Measurements from ENCODE around the gene SH2D6. TPM values are rescaled to one million over a fixed set of nuclear protein-coding genes. Genes with fewer than 3 reads are reported as not detected.

The SH2D6 gene
- total and polyA plus RNA-seq, 12 donors = 0.06 to 0.72 (median 0.51) TPM; not detected in 9

- Histone ChIP-seq H3K27me3 (no peaks in the 10 kb centered on the region), H3K4me1 (peaks cover 19 to 63% (median 46%) of the 10 kb centered on the region in 9 donors), H3K27ac (peak overlapping the region in 9 of 10 donors; percentile 18 to 93 (median 58)), H3K9me3 (no peaks in the 10 kb centered on the region), H3K4me3 (no peak overlapping the region), H3K36me3 (no peaks in the 10 kb centered on the region)
- DNase-seq (no peak), ATAC-seq (no peak)
- intact Hi-C loops (cut with DNase I) = loop anchor here in 6 of 10 donors (5.0 kb wide), 2 partner anchors 68 to 103 kb away; partner anchors contain the start of gene MAT2A (in 4 of the 6)
- TF ChIP-seq CTCF (IDR thresholded peaks at IDR 0.05) = no peak
- 81% methylated on average over 7 to 8 of the region's 8 CpGs for WGBS, 2 donors
These were observed 16.2 kb downstream of the SH2D6 start for GRCh38 chr2:85434696-85435095.

- ATAC-seq = no peak
- 87 to 89% methylated on average over 21 of the region's 21 CpGs for WGBS, 2 donors
- H3K9me3 ChIP-seq = no peaks in the 10 kb centered on the region
- no peak for TF ChIP-seq CTCF (IDR thresholded peaks at IDR 0.05)
- no peaks in the 10 kb centered on the region for H3K36me3 ChIP-seq
- H3K27me3 ChIP-seq = no peaks in the 10 kb centered on the region
- no peak for DNase-seq
- intact Hi-C loops (cut with DNase I) = loop anchor here in 5 of 10 donors (5.0 kb wide), 2 partner anchors 67 to 102 kb away; partner anchors contain the start of gene MAT2A (in 4 of the 5)
- peaks cover 19 to 63% (median 46%) of the 10 kb centered on the region in 9 donors for H3K4me1 ChIP-seq
- no peak overlapping the region for H3K4me3 ChIP-seq
- peak overlapping the region in 9 of 10 donors; percentile 1 to 93 (median 52) for H3K27ac ChIP-seq
These were observed 16.9 kb downstream of the SH2D6 start for GRCh38 chr2:85435220-85435958.

DNA sequence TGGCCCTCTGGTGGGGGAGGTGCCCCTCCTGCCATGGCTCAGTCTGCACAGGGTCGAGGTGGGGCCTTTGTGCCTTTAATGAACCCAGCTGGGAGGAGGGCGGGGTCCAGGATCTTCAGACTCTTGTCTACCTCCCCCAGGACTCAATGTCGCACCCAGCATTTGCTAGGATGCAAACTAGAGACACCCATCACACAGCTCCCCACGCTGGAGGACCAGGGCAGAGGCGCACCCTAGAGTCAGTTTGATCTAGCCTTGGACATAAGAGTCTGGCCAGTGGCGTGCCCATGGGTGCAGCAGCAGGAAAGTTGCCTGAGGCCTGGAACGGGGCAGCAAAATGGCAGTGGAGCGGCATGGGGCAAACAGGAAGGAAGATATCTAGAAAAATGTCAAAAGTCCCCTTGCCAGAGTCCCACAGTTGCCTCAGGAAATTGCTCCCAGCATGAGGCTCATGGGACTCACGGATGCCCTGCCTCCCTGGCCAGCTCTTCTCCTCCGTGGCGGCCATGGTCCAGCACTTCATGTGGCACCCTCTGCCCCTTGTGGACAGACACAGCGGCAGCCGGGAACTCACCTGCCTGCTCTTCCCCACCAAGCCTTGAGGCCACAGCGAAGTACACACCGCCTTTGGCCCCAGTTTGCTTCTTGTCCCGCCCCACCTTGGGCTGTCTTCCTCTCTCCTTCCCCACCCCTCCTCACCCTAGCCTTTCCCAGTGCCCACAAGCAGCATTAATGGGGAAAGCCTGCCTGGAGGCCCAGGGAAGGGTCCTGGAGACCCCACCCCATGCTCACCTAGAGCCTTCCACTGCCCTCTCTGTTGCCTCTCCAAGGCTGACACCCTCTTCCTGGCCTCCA is 17.7 kb downstream of the SH2D6 start:
- 93 to 97% methylated on average over 16 of the region's 16 CpGs for WGBS, 2 donors
- peaks cover 19 to 63% (median 46%) of the 10 kb centered on the region in 9 donors for H3K4me1 ChIP-seq
- no peaks in the 10 kb centered on the region for H3K36me3 ChIP-seq
- DNase-seq = no peak
- no peak overlapping the region for H3K4me3 ChIP-seq
- H3K27me3 ChIP-seq = no peaks in the 10 kb centered on the region
- H3K27ac ChIP-seq = peak overlapping the region in 9 of 10 donors; percentile 93 to 98 (median 94)
- no peak for ATAC-seq
- no peak for TF ChIP-seq CTCF (IDR thresholded peaks at IDR 0.05)
- no peaks in the 10 kb centered on the region for H3K9me3 ChIP-seq
- intact Hi-C loops (cut with DNase I) = loop anchor here in 6 of 10 donors (2.0 to 5.0 kb wide), 3 partner anchors 66 to 103 kb away; partner anchors contain the start of gene MAT2A (in 6 of the 6)
